ENCODE measurements around the gene FUT7. TPM values are rescaled to one million over a fixed set of nuclear protein-coding genes. Genes with fewer than 3 reads are reported as not detected.
"Not testable (repeated sequence)": the region's sequence is repeated elsewhere in the genome, so short reads cannot be mapped to it uniquely, and the experiment has no call there.

FUT7 gene
- total RNA-seq, 2 donors from 2014 or later = 1.4 to 1.6 TPM

DNA sequence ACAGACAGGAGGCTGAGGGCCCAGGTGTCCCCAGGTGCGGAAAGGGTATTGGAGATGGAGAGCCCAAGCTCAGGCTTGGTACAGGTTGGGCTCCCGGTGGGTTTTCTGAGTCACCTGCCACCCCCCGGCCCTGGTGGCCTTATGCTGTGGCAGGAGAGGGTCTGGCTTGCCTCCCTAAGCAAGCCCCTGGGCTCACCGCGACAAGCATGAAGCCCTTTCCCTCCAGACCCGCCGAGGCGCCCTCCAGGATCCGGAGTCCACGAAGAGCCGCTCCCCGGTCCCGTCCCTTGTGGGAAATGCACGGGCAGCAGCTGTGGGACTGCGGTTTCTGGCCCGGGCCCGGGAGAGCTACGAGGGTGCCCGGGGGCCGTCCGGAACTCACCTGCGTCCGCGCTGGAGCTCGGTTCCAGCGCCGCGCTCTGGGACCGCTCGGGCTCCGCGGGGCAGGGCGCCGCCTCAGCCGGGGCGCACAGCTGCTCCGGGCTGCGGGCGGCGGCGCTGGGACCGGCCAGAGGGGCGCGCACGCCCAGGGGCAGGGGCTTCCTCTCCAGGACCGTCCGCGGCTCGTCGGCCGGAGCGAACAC lies 37.7 kb upstream of the FUT7 start:
- H3K9me3 Mint-ChIP-seq = no peaks in the 10 kb centered on the region
- ATAC-seq (no peak), DNase-seq (ENCODE audit: low spot score in 2 of 2) (no peak)
- H3K36me3 Mint-ChIP-seq = no peaks in the 10 kb centered on the region
- no peak overlapping the region for H3K27ac Mint-ChIP-seq

- H3K27ac Mint-ChIP-seq = no peak overlapping the region
- ATAC-seq = no peak
- no peaks in the 10 kb centered on the region for H3K9me3 Mint-ChIP-seq
- DNase-seq (ENCODE audit: low spot score in 2 of 2) = no peak
- no peaks in the 10 kb centered on the region for H3K36me3 Mint-ChIP-seq
These were observed 36.9 kb upstream of the FUT7 start for GRCh38 chr9:137068539-137069507.

DNA sequence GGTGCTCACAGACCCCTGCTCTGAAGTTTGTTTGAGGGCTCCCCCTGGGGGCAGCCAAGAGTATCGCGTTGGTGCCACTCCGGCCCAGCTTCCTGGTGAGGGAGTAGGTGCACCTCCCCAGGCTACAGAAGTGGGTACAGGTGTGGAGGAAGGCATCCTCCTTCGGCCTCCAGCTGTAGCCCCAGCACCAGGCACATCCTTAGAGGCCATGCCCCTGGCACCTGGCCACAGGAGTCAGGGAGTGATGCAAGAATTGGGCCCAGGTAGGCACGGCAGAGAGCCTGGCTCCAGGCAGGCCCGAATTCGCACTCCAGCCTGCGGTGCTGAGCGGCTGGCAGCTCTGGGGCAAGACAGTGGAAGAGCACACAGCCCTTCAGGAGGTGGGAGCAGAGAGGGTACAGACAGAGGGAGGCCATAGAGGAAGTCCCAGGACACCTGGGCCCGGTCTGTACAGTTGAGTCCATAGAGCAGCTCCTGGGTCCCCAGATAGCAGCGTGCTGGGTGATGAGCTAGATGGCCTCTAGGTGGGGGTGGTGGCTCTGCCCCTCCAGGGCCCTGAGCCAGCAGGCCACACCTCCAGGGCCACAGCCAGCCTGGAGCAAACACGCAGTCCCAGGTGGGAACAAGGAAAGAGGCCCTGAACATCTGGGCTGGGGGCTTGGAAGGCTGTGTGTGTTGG lies 36.1 kb upstream of the FUT7 start:
- DNase-seq (ENCODE audit: low spot score in 2 of 2) (peak; percentile 79 to 91), ATAC-seq (peak; percentile 46 to 62)
- no peak overlapping the region for H3K27ac Mint-ChIP-seq
- H3K9me3 Mint-ChIP-seq = no peaks in the 10 kb centered on the region
- H3K36me3 Mint-ChIP-seq = no peaks in the 10 kb centered on the region

DNA sequence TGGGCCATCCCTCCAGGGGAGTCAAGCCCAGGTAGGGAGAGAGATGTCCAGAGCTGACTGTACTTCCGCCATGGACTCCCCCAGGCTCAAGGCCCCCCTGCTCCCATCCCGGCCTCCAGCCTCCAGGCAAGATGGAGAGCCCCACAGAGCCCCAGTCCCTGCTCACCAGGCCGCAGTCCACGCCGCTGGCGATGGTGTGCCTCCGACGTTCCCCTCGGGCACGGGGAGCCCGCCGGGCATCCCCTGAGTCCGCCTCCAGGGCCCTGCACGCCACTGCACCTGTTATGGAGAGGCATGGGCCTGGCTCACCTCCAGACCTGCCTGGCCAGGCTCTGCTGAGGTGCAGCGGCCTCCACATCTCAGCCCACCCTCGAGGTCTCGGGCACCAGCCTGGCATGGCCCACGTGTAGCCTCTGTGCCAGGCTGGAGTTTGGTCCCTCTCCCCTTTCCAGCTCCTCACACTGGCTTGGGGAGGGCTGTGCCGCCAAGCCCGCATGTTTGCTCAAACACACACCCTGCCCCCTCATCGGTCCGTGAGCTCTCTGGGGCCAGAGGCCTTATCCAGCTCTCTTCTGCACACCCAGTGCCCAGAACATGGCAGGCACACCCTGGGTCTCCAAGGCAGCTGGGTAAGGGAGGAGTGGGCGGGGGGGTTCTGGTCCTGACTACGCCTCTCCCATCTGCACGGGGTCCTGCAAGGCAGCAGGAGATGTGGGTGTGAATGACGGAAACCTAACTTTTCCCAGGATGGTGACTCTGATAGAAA lies 34.4 kb upstream of the FUT7 start:
- ATAC-seq (no peak), DNase-seq (ENCODE audit: low spot score in 2 of 2) (no peak)
- H3K27ac Mint-ChIP-seq = no peak overlapping the region
- H3K9me3 Mint-ChIP-seq = no peaks in the 10 kb centered on the region
- no peaks in the 10 kb centered on the region for H3K36me3 Mint-ChIP-seq

DNA sequence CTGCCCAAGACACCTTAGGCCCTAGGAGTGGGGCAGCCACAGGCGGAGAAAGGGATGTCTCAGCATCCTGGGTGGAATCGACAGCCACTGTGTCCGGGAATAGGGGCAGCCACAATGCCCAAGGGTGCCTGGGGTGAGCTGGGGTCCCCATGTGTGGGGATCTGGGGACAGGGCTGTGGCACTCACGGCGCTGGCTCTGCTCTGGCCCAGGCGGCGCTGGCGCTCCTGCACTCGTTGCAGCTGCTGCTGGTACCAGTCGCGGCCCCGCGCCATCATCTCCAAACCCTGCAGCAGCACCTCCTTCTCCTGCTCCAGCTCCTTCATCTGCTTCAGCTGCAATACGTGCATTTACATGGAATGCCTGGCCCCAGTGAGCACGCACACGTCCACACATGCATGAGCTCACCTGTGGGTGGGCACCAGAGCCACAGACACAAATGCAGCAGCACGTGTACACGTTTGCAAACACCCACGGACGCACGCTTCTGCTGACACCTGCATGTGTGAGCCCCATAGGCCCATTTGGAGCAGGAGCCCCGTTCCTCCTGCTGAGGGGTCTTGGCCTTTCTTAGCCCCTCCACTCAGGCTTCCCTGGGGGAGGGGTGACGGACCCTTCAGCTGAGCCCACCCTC lies 33.6 kb upstream of the FUT7 start:
- no peak overlapping the region for H3K27ac Mint-ChIP-seq

DNA sequence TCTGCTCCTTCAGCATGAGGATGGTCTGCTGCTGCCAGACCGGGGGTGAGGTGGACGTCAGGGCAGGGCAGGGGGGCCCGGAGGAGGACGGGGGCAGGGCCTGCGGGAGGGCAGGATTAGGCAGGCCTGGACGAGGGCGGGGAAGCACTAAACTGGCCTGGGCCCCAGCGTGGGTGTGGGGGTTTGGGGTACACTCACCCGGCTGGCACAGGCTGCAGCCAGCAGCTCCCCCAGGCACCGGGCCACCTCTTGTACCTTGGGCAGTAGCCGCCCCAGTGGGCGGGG lies 32.9 kb upstream of the FUT7 start:
- Mint-ChIP-seq H3K36me3 (no peaks in the 10 kb centered on the region), H3K27ac (no peak overlapping the region), H3K9me3 (no peaks in the 10 kb centered on the region)
- no peak for DNase-seq (ENCODE audit: low spot score in 2 of 2)
- ATAC-seq = no peak

More for the DNA sequence above, 33.6 kb upstream of the FUT7 start:
- DNase-seq (ENCODE audit: low spot score in 2 of 2) (no peak), ATAC-seq (no peak)
- Mint-ChIP-seq H3K36me3 (no peaks in the 10 kb centered on the region), H3K9me3 (no peaks in the 10 kb centered on the region)

- H3K9me3 Mint-ChIP-seq = no peaks in the 10 kb centered on the region
- no peaks in the 10 kb centered on the region for H3K36me3 Mint-ChIP-seq
- ATAC-seq (peak in 1 of 2 donors; percentile 31), DNase-seq (ENCODE audit: low spot score in 2 of 2) (peak in 1 of 2 donors; percentile 78)
- no peak overlapping the region for H3K27ac Mint-ChIP-seq
These were observed 32.4 kb upstream of the FUT7 start for GRCh38 chr9:137064027-137064879.

DNA sequence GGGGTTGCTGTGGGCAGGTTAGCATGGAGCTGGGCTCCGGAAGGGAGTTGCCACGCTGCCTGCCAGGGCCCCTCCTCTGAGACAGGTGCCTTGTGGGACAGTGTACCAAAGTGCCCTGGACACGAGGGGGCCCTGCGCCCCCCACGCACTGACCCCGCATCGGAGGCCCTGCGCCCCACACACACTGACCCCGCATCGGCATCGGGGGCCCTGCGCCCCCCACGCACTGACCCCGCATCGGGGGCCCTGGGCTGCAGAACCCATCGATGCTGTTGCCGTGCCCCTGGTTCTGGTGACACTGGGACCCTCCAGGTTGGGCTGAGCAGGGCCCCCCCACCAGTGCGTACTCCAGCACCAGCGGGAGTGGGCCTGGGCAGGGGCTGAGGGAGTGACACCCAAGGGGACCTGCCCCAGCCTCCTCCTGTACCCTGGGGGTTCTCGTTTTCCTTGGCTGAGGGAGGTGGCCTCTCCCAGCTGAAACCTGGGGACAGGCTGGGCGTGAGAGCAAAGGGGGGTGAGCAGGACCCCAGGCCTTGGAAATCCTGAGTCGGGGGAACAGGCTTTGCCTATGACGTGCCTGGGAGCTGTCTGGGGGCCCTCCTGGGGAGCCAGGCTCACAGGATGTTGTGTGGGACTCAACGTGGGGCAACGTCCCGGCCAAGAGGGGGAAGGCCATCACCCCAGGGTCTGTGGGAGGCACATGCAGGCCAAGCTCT lies 31.6 kb upstream of the FUT7 start:
- DNase-seq (ENCODE audit: low spot score in 2 of 2) = no peak
- no peak overlapping the region for H3K27ac Mint-ChIP-seq
- no peak for ATAC-seq
- H3K9me3 Mint-ChIP-seq = no peaks in the 10 kb centered on the region
- no peaks in the 10 kb centered on the region for H3K36me3 Mint-ChIP-seq

DNA sequence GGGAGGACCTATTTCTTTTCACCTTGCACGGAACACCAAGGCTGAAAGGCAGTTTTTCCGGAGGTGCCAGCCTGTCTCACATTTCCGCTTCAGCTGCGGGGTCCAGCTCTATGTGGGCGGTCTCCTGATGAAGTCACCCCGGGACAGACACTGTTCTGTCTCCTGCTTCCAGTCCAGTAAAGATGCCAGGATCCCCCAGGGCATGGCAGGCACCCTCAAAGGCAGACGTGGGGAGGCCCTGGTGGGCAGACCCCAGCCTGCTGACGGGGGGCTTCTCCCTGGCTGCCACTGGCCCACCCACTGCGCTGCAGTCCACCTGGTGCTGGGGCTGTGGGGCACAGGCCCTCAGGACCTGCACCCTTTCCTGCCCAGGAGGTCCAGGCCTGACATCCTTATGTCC lies 30.9 kb upstream of the FUT7 start:
- H3K27ac Mint-ChIP-seq; H3K36me3 Mint-ChIP-seq; ATAC-seq; DNase-seq (ENCODE audit: low spot score in 2 of 2); H3K9me3 Mint-ChIP-seq: not testable (repeated sequence)

DNA sequence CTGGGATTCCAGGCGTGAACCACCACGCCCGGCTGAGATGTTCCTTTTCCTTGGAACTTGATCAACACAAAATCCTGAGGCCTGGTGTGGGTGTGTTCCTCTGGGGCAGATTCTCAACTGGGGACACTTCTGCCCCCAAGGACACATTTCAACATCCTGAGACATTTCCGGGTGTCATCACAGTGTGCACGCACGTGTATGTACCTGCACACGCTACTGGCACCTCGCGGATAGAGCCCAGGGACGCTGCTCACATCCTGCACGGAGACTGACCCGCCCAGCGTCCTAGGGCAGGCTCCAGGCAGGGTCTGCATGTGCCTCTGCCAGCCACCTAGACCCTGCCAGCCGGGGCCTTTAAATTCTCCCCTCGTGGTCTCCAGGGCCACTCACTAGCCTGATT lies 30.5 kb upstream of the FUT7 start:
- H3K9me3 Mint-ChIP-seq = no peaks in the 10 kb centered on the region
- no peak for ATAC-seq
- H3K27ac Mint-ChIP-seq = peak overlapping the region in 1 of 2 donors; percentile 17
- no peak for DNase-seq (ENCODE audit: low spot score in 2 of 2)
- H3K36me3 Mint-ChIP-seq = no peaks in the 10 kb centered on the region

- Mint-ChIP-seq H3K36me3 (no peaks in the 10 kb centered on the region), H3K27ac (no peak overlapping the region), H3K9me3 (no peaks in the 10 kb centered on the region)
- no peak for DNase-seq (ENCODE audit: low spot score in 2 of 2)
- no peak for ATAC-seq
These were observed 26.8 kb upstream of the FUT7 start for GRCh38 chr9:137058521-137059234.

DNA sequence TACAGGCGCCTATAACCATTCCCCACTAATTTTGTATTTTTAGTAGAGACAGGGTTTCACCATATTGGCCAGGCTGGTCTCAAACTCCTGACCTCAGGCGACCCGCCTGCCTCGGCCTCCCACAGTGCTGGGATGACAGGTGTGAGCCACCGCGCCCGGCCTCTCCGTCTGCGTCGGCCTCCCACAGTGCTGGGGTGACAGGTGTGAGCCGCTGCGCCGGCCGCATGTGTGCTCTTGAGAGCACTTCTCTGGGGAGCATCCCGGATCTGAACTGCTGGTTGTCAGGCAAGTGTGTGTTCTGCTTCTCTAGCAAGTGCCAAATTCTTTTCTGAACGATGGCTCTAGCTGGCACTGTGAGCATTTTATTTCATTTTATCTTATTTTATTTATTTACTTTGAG lies 25.7 kb upstream of the FUT7 start:
- H3K36me3 Mint-ChIP-seq = no peaks in the 10 kb centered on the region
- ATAC-seq = no peak
- H3K27ac Mint-ChIP-seq = no peak overlapping the region
- H3K9me3 Mint-ChIP-seq = no peaks in the 10 kb centered on the region
- no peak for DNase-seq (ENCODE audit: low spot score in 2 of 2)

- Mint-ChIP-seq H3K27ac (no peak overlapping the region), H3K36me3 (no peaks in the 10 kb centered on the region), H3K9me3 (no peaks in the 10 kb centered on the region)
- no peak for DNase-seq (ENCODE audit: low spot score in 2 of 2)
- ATAC-seq = no peak
These were observed 25.0 kb upstream of the FUT7 start for GRCh38 chr9:137056739-137057415.
